Metanephros (tissue), 2 donors: ENCODE data around the gene NYAP2. TPM values are rescaled to one million over a fixed set of nuclear protein-coding genes. Genes with fewer than 3 reads are reported as not detected.

Experiments used
- small RNA-seq: library from RNA; depleted of rRNA; stranded (forward); fragments of <200 nt; gene quantifications from one replicate; pipeline ENCODE3, GENCODE V24; 2014; ENCODE audit warnings: low replicate concordance
- total RNA-seq: library from RNA; depleted of rRNA; stranded (reverse); fragments of >200 nt; gene quantifications from one replicate; pipeline ENCODE4 v1.2.3, GENCODE V29; 2014

Gene NYAP2
- 0.12 TPM for total RNA-seq

DNA sequence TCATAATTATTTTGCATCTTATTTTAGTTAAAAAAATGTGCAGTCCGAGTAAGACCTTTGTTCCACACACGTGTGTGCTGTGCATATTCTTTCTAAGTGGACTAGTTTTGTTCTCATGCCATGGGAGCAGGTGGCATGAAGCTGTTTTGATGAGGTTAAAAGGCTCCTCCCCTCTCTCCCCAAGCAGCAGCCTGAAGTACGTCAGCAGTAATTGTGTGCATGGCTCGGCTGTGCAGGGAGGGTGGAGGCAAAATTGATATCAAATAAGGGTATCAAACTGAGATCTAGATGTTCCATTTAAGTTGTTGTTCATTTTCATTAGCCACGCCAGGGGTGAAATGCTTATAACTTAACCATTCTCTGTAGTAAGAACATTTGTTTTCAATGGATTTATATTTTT lies at the start of gene NYAP2:
Gene NYAP2, plus strand, starts transcription at position 207 of the 400 bp plus-strand sequence. CDS start 9,171 bp downstream, outside the sequence.

Small RNAs within 50 kb of the gene (small RNA-seq; reads per million reads assigned to genes)
- gene AC016717.1 = not detected
